HCT116 (cell line): ENCODE results near the gene ZFYVE27. TPM values are rescaled to one million over a fixed set of nuclear protein-coding genes. Genes with fewer than 3 reads are reported as not detected.

Source experiments
- ATAC-seq: fragments of 200-7000 bp; cut with Tn5 transposase; 2 replicates; pipeline ENCODE4 v1.9.1; 2020; ENCODE audit warnings: mild to moderate bottlenecking, moderate library complexity
- BruUV-seq: library from RNA; stranded (reverse); fragments of 400-500 nt; replicated peaks from 2 replicates; lab custom pipeline; 2021; lab: Mats Ljungman, UMichigan
- CTCF ChIA-PET: fragments of 300-600 bp; sonication (Branson Sonifier 250); formaldehyde crosslinking; loops from one replicate; lab custom pipeline; 2021; ENCODE audit warnings: antibody characterized with exemption; lab: Charles Lee
- POLR2A ChIA-PET: fragments of 300-600, 350-600 bp; sonication (Branson Sonifier 250); formaldehyde crosslinking; loops from one replicate; lab custom pipeline; 2021; ENCODE audit warnings: antibody characterized with exemption; lab: Charles Lee
- RAD21 ChIA-PET, 2 experiments: fragments of 300-600 bp; sonication (Branson Sonifier 250); formaldehyde crosslinking; loops; one replicate each; lab custom pipeline; 2023; ENCODE audit warnings: low total read pairs in 2 of 2; ENCODE audit not compliant: uncharacterized antibody in 2 of 2, unreplicated experiment in 2 of 2, low non-redundant PET in 1 of 2; lab: Charles Lee
- DNase-seq: peaks from one replicate; pipeline ENCODE4 v3.0.0-alpha.2; 2010; ENCODE audit warnings: low read depth, low spot score
- H2AFZ ChIP-seq: fragments of 200-600 bp; shearing (Covaris generic), sonication (generic); 2 replicates; pipeline ENCODE4 v1.6.1; 2017; ENCODE audit warnings: low read depth, mixed run types, mixed read lengths, antibody characterized with exemption, low read length; ENCODE audit not compliant: poor library complexity, severe bottlenecking
- H3K27ac ChIP-seq: 2 replicates; pipeline ENCODE4 v1.5.1; 2012; ENCODE audit warnings: low read depth, low read length
- H3K27me3 ChIP-seq: fragments of 200-600 bp; sonication (generic); 2 replicates; pipeline ENCODE4 v1.6.1; 2016; ENCODE audit warnings: mixed run types, low read length, mixed read lengths; ENCODE audit not compliant: insufficient read depth
- H3K36me3 ChIP-seq, 2 experiments: fragments of 200-500 bp in 1 of 2; fragments of 200-600 bp in 1 of 2; sonication (Bioruptor generic) in 1 of 2; sonication (generic) in 1 of 2; 2 replicates each; pipeline versions ENCODE4 v1.5.1 to v1.6.1; 2014 to 2016; ENCODE audit warnings: low read length in 2 of 2, inconsistent platforms in 1 of 2, mixed read lengths in 1 of 2, mixed run types in 1 of 2; ENCODE audit not compliant: insufficient read depth in 2 of 2, control insufficient read depth in 1 of 2
- H3K4me1 ChIP-seq, 2 experiments: fragments of 200-600 bp in 1 of 2; sonication (generic) in 1 of 2; 2 replicates each; pipeline versions ENCODE4 v1.5.1 to v1.6.1; 2012 to 2017; ENCODE audit warnings: low read length in 2 of 2, inconsistent platforms in 1 of 2, mild to moderate bottlenecking in 1 of 2, mixed read lengths in 1 of 2, mixed run types in 1 of 2, moderate library complexity in 1 of 2; ENCODE audit not compliant: insufficient read depth in 2 of 2, control insufficient read depth in 1 of 2
- H3K4me2 ChIP-seq: fragments of 200-600 bp; sonication (generic); 2 replicates; pipeline ENCODE4 v1.6.1; 2017; ENCODE audit warnings: mixed run types, low read length, mixed read lengths
- H3K4me3 ChIP-seq, 2 experiments: fragments of 200-600 bp in 1 of 2; sonication (generic) in 1 of 2; replicated peaks in 1 of 2; 2 replicates each; pipeline ENCODE4 v1.5.1; 2011 to 2016; ENCODE audit warnings: low read length in 2 of 2, control low read depth in 1 of 2, low read depth in 1 of 2, mild to moderate bottlenecking in 1 of 2, mixed read lengths in 1 of 2, mixed run types in 1 of 2
- H3K79me2 ChIP-seq: fragments of 200-600 bp; sonication (generic); 2 replicates; pipeline ENCODE4 v1.6.1; 2017; ENCODE audit warnings: mild to moderate bottlenecking, mixed run types, low read length, moderate library complexity, mixed read lengths; ENCODE audit not compliant: insufficient read depth
- H3K9ac ChIP-seq: fragments of 200-600 bp; sonication (generic); 2 replicates; pipeline ENCODE4 v1.6.1; 2016; ENCODE audit warnings: low read length, mixed read lengths
- H3K9me2 ChIP-seq: fragments of 200-600 bp; sonication (generic), shearing (Covaris generic); 2 replicates; pipeline ENCODE4 v1.6.1; 2017; ENCODE audit warnings: mixed run types, mild to moderate bottlenecking, moderate library complexity; ENCODE audit not compliant: insufficient read depth
- H3K9me3 ChIP-seq, 2 experiments: fragments of 200-500 bp in 1 of 2; fragments of 200-600 bp in 1 of 2; sonication (Bioruptor generic) in 1 of 2; sonication (generic) in 1 of 2; 2 replicates each; pipeline ENCODE4 v1.6.1; 2014 to 2017; ENCODE audit warnings: low read length in 2 of 2, mixed read lengths in 2 of 2, inconsistent platforms in 1 of 2, low read depth in 1 of 2, mild to moderate bottlenecking in 1 of 2, mixed run types in 1 of 2, moderate library complexity in 1 of 2; ENCODE audit not compliant: control insufficient read depth in 1 of 2, insufficient read depth in 1 of 2
- H4K20me1 ChIP-seq: fragments of 200-600 bp; sonication (generic), shearing (Covaris generic); 2 replicates; pipeline ENCODE4 v1.6.1; 2017; ENCODE audit warnings: mixed run types, mild to moderate bottlenecking, moderate library complexity; ENCODE audit not compliant: insufficient read depth
- CBX3 ChIP-seq: IDR thresholded peaks from 2 replicates; pipeline ENCODE4 v1.6.1; 2012; ENCODE audit warnings: low read depth
- CEBPB ChIP-seq: IDR thresholded peaks from 2 replicates; pipeline ENCODE4 v1.6.1; 2012; ENCODE audit warnings: low read depth
- ELF1 ChIP-seq: IDR thresholded peaks from 2 replicates; pipeline ENCODE4 v1.6.1; 2012; ENCODE audit warnings: low read depth, borderline replicate concordance
- EZH2phosphoT487 ChIP-seq: fragments of 200-600 bp; IDR thresholded peaks from 2 replicates; pipeline ENCODE4 v1.6.1; 2018; ENCODE audit warnings: antibody characterized with exemption, borderline replicate concordance
- JUND ChIP-seq: IDR thresholded peaks from 2 replicates; pipeline ENCODE4 v1.6.1; 2012
- MAX ChIP-seq: IDR thresholded peaks from 2 replicates; pipeline ENCODE4 v1.6.1; 2012
- POLR2A ChIP-seq: IDR thresholded peaks from 2 replicates; pipeline ENCODE4 v1.7.0; 2011; ENCODE audit warnings: borderline replicate concordance; ENCODE audit not compliant: insufficient read depth, insufficient read length; ENCODE audit errors: extremely low read depth
- POLR2AphosphoS5 ChIP-seq: IDR thresholded peaks from 2 replicates; pipeline ENCODE4 v1.6.1; 2011; ENCODE audit warnings: mild to moderate bottlenecking, low read depth, low read length, moderate library complexity
- SP1 ChIP-seq: IDR thresholded peaks from 2 replicates; pipeline ENCODE4 v1.6.1; 2012; ENCODE audit warnings: low read depth
- YY1 ChIP-seq: IDR thresholded peaks from 2 replicates; pipeline ENCODE4 v1.6.1; 2011; ENCODE audit warnings: low read length, low read depth, moderate library complexity, mild to moderate bottlenecking; ENCODE audit not compliant: insufficient replicate concordance; ENCODE audit errors: extremely low read depth
- ZFX ChIP-seq: fragments of 450-650 bp; IDR thresholded peaks from 2 replicates; pipeline ENCODE4 v1.6.1; 2017
- ZNF274 ChIP-seq: fragments of 200-500 bp; sonication (Bioruptor generic); IDR thresholded peaks from 2 replicates; pipeline ENCODE4 v1.6.1; 2014; ENCODE audit warnings: mild to moderate bottlenecking, low read depth, low read length, inconsistent platforms
- intact Hi-C: fragments of 100-400 bp; cut with micrococcal nuclease; formaldehyde crosslinking; loops from 2 replicates; pipeline ENCODE4 v1.10.0; 2022
- total RNA-seq: library from RNA; stranded (reverse); gene quantifications from one replicate; pipeline ENCODE4 v1.2.1, GENCODE V29; 2021; ENCODE audit not compliant: unreplicated experiment

The ZFYVE27 gene
- total RNA-seq, 1 experiment from 2014 or later, result 28.4 TPM

GRCh38 chr10:97703398-97704067 is 33.4 kb upstream of the ZFYVE27 start:
- H3K4me2 ChIP-seq, result no peak overlapping the region
- intact Hi-C loops, result no loop called here
- H2AFZ ChIP-seq, result no peak overlapping the region
- TF ChIP-seq JUND (no peak), ZNF274 (no peak), MAX (no peak), CEBPB (no peak), POLR2A (no peak), ZFX (no peak), EZH2phosphoT487 (no peak), SP1 (no peak), YY1 (no peak), CBX3 (no peak), POLR2AphosphoS5 (no peak), ELF1 (no peak)
- TF ChIP-seq, all 23 proteins: peak for 0
- H3K79me2 ChIP-seq, result no peaks in the 10 kb centered on the region
- H3K9me3 ChIP-seq, result no peaks in the 10 kb centered on the region
- no peak for ATAC-seq
- H3K4me1 ChIP-seq, result peaks cover 0 to 12% of the 10 kb centered on the region in 2 experiments; a peak in 2 of 4 replicates
- H3K4me3 ChIP-seq, result no peak overlapping the region
- H3K36me3 ChIP-seq, result no peaks in the 10 kb centered on the region
- no peak overlapping the region for H3K9ac ChIP-seq
- ChIA-PET RAD21 (no interaction called here), POLR2A (interaction anchor here (1.2 to 2.6 kb wide), 2 partner anchors 16 to 17 kb away, joined by 3 to 14 read pairs; partner anchors contain the start of gene AVPI1), CTCF (interaction anchor here (0.9 to 2.8 kb wide), 2 partner anchors 13 to 16 kb away, joined by 5 to 23 read pairs; partner anchors contain the start of gene AVPI1)
- no peaks in the 10 kb centered on the region for H4K20me1 ChIP-seq
- no peaks in the 10 kb centered on the region for H3K9me2 ChIP-seq
- BruUV-seq, result no TSS peak
- no peaks in the 10 kb centered on the region for H3K27me3 ChIP-seq
- no peak for DNase-seq
- no peak overlapping the region for H3K27ac ChIP-seq
